GM23248 (cell line): ENCODE measurements around the gene HOXC10.

ENCODE experiments used
- EZH2 ChIP-seq: fragments of 200-600 bp; sonication (generic); IDR thresholded peaks from 2 replicates; pipeline ENCODE4 v1.6.1; 2018; ENCODE audit warnings: antibody characterized with exemption, mild to moderate bottlenecking; ENCODE audit not compliant: insufficient read depth, poor library complexity, severe bottlenecking
- EZH2phosphoT487 ChIP-seq: fragments of 200-600 bp; sonication (generic); IDR thresholded peaks from 2 replicates; pipeline ENCODE4 v1.6.1; 2018; ENCODE audit warnings: antibody characterized with exemption, moderate library complexity, mild to moderate bottlenecking, low read depth; ENCODE audit not compliant: insufficient read depth

GRCh38 chr12:53951577-53952334 lies 33.2 kb upstream of the HOXC10 start:
- TF ChIP-seq EZH2phosphoT487 (peak; percentile 79), EZH2 (no peak)
